ENCODE measurements around the gene CPED1.
"Not testable (repeated sequence)": the region's sequence is repeated elsewhere in the genome, so short reads cannot be mapped to it uniquely, and the experiment has no call there.

CPED1 gene

DNA sequence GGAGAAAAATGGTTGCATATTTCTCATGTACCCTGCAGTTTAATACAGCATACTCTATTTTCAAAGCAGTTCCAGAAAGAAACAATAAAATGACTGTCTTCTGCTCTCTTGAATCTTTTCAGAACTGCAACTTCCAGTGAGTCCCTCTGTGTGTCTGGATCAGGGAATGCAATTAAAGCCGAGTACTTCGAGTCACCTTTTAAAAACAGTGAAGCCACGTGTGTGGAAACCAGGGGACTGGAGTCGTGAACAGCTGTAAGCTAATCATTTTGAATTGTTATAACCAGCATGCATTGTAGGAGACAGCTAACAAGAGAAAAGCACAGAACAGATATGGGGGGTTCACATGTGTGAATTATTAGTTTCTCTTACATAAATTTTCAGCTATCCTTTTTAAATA, 109.1 kb downstream of the CPED1 start:
- DNase-seq (ENCODE audit: low read depth) = no peak

GRCh38 chr7:121099572-121099971, 111.1 kb downstream of the CPED1 start:
- DNase-seq (ENCODE audit: low read depth) = no peak

GRCh38 chr7:121101083-121101482, 112.6 kb downstream of the CPED1 start:
- no peak for DNase-seq (ENCODE audit: low read depth)

DNA sequence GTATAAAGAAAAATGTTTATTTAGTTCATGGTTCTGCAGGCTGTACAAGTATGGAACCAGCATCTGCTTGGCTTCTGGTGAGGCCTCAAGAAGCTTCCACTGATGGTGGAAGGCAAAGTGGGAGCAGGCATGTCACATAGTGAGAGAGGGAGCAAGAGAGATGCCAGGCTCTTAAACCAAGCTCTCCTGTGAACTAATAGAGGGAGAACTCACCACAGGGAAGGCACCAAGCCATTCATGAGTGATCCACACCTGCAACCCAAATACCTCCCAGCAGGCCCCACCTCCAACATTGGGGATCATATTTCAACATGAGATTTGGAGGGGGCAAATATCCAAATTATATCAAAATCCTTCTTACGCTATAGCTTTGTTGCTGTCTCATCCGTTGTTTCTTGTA, 113.1 kb downstream of the CPED1 start:
- DNase-seq (ENCODE audit: low read depth) = no peak

- DNase-seq (ENCODE audit: low read depth) = no peak
Observed at GRCh38 chr7:121102619-121103018, 114.1 kb downstream of the CPED1 start.

DNA sequence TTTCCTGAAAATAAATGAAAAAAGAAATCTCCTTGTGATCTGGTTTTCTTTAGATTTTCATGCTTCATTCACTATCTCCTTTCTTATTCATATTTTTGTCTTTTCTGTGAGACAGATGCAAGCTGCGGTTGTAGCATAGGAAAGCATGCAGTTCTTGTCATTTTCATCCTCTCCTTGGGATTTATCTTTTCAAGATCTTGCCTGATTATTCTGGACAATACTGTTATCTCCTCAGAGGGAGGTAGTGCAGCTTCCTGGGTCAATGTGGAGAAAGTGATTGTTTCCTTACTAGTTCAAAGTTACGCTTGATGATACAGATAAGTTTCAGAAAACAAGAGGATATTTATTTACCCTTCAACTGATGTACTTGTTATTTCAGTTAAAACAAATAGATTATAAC, 114.6 kb downstream of the CPED1 start:
- DNase-seq (ENCODE audit: low read depth) = no peak

GRCh38 chr7:121103579-121103978, 115.1 kb downstream of the CPED1 start:
- no peak for DNase-seq (ENCODE audit: low read depth)

GRCh38 chr7:121105262-121105661, 116.8 kb downstream of the CPED1 start:
- DNase-seq (ENCODE audit: low read depth) = no peak

- peak; percentile 65 for DNase-seq (ENCODE audit: low read depth)
Observed at GRCh38 chr7:121107923-121108498, 119.5 kb downstream of the CPED1 start.

- DNase-seq (ENCODE audit: low read depth) = no peak
Observed at GRCh38 chr7:121109145-121109544, 120.6 kb downstream of the CPED1 start.

DNA sequence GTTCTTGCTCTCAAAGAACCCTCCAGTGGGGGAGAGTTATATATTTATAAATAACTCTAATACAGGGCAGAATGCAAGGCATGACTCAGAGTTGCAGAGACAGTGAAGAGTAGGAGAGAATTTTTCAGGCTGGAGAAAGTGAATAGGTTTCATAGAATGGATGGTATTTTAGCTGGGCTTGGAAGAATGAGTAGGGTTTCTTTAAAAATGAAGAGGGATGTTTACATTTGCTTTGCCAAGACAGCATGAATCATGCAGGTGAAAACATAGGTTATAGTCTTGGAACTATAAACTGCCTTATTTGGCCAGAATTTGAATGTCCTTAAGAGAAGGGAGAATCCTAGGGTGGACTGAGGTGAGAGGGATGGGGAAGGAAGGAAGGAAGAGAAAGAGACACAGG, 124.8 kb downstream of the CPED1 start:
- no peak for DNase-seq (ENCODE audit: low read depth)

DNA sequence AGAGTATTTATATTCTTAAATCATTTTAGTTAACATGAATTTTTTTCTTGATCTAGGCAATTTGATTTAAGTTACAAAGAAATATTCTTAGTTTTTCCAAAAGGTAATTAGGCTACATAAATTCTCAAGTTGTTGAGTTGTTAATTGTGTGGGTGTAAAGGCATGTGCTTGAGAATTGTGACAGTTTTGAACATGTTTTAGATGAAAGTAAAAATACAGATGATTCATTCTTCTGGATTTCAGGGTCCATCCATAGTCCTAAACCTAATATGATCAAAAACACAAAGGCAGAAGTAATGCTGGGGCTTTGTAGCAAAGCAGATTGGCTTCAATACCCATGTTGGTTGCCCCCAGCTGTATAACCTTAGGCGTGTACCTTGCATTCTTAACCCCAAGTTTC, 127.9 kb downstream of the CPED1 start:
- no peak for DNase-seq (ENCODE audit: low read depth)

DNA sequence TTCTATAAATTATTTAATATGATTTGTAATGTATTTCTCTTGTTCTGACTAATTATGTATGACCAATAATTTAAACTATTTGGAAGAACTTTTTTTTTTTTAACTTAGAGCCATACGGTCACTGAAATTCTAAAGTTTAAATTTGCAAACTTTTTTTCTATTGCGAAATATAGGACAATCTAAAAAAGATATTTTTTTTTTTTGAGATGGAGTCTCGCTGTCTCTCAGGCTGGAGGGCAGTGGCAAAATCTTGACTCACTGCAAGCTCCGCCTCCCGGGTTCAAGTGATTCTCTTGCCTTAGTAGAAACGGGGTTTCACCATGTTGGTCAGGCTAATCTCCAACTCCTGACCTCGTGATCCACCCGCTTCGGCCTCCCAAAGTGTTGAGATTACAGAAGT, 130.5 kb downstream of the CPED1 start:
- no peak for DNase-seq (ENCODE audit: low read depth)

GRCh38 chr7:121123032-121123431, 134.5 kb downstream of the CPED1 start:
- no peak for DNase-seq (ENCODE audit: low read depth)

GRCh38 chr7:121125454-121125853, 136.9 kb downstream of the CPED1 start:
- DNase-seq (ENCODE audit: low read depth) = not testable (repeated sequence)

DNA sequence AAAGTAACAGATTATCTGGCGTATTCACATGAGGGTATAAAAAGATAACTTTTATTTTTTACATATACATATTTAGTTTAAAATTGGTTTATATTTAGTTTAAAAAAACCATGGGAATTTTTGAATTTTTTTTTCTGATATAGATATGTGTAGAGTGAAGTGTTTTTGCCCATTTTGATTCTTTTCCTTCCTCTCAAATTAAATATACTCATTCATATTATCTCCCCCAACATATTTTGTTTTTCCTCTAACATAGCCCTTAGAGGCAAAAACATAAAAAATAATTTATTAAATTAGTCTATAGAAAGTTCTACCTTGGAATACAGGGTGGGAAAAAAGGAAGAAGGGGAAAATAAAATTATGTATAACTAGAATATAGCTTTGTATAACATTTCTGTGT, 137.7 kb downstream of the CPED1 start:
- no peak for DNase-seq (ENCODE audit: low read depth)

DNA sequence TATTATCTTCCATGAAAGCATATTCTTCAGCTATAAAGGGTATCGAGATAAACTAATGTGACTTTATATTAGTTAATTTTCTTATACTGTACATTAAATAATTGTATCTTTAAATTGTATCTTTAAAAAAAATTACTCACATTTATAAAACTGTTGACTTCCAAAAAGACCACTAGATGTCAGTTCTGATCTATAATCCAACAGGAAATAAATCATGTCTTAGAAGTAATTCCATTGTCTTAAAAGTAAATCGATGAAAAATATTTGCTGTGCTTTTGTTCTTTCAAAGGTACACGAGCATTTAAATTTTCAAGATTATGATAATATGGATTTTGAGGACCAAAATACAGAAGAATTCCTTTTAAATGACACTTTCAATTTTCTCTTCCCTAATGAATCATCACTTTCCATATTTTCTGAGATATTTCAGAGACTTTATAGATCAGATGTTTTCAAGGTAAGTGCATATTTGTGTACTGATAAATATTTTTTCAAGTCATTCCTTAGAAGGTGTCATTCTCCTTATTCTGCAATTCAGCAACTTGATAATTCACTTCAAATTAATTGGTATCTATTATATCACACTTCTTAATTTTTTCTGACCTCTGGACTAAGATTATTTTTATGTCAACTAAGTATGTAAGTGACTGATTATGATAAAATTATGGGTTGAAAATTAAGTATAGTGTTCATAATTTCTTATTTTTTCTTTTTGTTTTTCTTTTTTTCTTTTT, 138.5 kb downstream of the CPED1 start:
- no peak for DNase-seq (ENCODE audit: low read depth)

- no peak for DNase-seq (ENCODE audit: low read depth)
Observed at GRCh38 chr7:121132940-121133339, 144.4 kb downstream of the CPED1 start.

DNA sequence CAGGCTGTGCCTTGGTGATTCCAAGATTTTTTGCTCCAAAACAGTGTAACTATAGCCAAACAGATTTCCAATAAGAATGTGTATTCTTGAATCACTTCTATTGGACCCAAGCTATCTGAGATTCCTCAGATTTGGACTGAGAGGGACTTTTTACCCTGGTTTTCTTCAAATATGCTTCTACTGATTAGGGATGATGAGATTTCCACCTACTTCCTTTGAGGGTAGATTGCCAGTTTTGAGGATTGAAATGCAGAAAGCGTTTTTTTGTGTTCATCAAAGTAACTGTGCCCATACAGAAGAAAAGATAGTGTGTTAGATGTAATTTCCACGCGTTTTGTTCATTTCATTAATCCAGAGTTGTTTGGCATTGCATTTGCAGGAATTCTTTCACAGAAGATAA, 144.9 kb downstream of the CPED1 start:
- DNase-seq (ENCODE audit: low read depth) = no peak

DNA sequence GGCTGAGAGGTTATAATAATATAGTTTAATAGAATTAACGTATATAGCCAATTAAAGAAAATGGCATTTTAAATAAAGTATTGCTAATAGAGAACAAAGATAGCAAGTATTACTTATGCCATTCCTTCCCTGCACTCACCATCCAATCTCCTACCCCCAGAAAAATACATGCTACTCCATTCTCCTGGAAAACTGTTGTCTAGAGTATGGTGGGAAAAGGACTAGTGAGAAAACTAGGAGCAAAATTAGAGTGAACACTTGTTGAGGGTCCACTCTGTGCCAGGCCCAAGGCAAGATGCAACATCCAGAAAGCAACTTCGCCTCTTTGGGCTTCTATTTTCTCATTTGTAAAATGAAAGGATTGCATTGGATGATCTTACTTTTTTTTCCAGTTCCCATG, 149.1 kb downstream of the CPED1 start:
- no peak for DNase-seq (ENCODE audit: low read depth)

- DNase-seq (ENCODE audit: low read depth) = no peak
Observed at GRCh38 chr7:121138262-121138933, 149.9 kb downstream of the CPED1 start.

DNA sequence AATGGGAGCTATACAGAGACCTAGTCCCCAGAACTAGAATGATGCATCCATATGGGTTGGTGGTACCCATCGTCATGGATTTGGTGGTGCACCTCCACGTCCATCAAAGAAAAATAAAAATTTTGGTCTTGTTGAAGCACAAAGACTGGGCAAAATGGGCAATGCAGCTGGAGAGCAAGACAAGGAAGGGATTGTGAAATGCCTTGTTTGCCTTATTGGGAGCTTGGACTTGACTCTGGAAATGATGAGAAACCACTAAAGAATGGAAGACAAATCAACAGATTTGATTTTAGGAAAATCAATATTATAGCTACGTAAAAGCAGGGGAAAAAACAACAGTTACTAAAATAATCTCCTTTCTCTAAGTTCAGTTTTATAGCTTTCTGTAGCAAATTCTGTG, 150.9 kb downstream of the CPED1 start:
- no peak for DNase-seq (ENCODE audit: low read depth)

GRCh38 chr7:121140790-121141189, 152.3 kb downstream of the CPED1 start:
- no peak for DNase-seq (ENCODE audit: low read depth)

Measured in stromal cell of bone marrow (primary cell).